Gastroesophageal sphincter (tissue), 3 donors: ENCODE measurements around the gene CTNS.

Source experiments
- CTCF ChIP-seq, 4 experiments: fragments of 200-600 bp in 2 of 4; fragments of 450-650 bp in 2 of 4; sonication (generic) in 1 of 4; IDR thresholded peaks; one replicate each; pipeline ENCODE4 v1.5.1; 2017 to 2019; ENCODE audit warnings: antibody characterized with exemption in 4 of 4, mild to moderate bottlenecking in 2 of 4, moderate library complexity in 2 of 4
- POLR2AphosphoS5 ChIP-seq: sonication (generic); formaldehyde crosslinking; IDR thresholded peaks from one replicate; pipeline ENCODE4 v1.6.1; 2017; ENCODE audit warnings: antibody characterized with exemption

- TF ChIP-seq POLR2AphosphoS5 (no peak), CTCF (IDR thresholded peaks at IDR 0.05) (no peak)
Measured at GRCh38 chr17:3630781-3631180, 5.8 kb upstream of the CTNS start.
